GM18517 (cell line): ENCODE results near the gene FREM1.

Experiments used
- ATAC-seq: cut with Tn5 transposase; IDR thresholded peaks from one replicate; pipeline ENCODE4 v1.9.1; 2021; ENCODE audit warnings: mild to moderate bottlenecking, moderate library complexity; ENCODE audit not compliant: unreplicated experiment

Gene FREM1

DNA sequence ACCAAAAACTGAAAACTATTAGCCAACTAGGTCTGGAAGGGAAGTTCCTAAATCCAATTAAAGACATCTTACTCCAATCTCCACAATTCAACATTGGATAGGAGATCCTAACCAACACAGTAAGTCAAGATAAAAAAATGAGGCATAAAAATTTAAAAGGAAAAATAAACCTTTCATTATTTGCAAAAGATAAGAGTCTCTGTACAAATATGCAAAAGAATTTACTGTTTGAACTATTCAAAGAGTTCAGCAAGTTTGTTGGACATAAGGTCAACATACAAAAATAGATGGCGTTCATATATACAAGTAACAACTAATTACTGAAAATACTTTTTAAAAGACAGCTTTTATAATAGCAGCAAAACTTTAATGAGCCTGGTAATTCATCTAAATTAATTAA is 3.1 kb upstream of the FREM1 start:
- ATAC-seq: no peak

DNA sequence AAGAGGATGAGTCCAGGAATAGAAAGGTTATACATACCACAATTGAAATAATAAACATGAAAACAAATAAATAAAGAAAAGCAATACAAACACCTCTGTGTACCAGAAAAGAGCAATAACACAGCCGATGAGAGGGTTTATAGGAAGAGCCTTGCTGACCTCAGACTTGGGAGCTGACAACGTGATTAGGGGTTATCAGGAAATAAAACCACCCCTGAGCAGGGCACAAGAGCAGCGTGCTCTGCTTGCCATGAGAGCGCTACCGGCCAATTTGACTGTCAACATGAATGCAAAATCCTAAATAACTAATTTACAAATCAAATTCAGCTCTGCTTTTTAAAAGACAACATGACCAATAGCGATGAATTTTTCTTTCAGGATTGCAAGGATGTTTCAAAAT is 2.6 kb upstream of the FREM1 start:
- no peak for ATAC-seq

DNA sequence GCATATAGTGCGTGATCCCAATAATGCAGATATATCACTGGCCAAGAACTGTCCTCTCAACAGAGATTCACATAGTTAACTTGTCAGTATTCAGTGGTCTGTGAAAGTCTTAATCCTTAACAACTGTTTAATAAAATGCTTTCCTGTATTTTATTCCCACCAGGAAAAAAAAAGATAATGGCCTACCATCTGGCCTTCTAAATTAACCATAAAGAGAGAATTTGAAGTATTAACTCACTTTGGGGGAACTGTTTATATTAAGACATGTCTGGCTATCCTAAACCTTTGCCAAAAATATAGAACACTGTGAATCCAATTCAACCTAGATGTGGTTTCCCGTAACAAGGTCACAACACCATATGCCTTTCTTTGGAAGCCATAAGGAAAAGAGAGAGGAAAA is 818 bp upstream of the FREM1 start:
- no peak for ATAC-seq

DNA sequence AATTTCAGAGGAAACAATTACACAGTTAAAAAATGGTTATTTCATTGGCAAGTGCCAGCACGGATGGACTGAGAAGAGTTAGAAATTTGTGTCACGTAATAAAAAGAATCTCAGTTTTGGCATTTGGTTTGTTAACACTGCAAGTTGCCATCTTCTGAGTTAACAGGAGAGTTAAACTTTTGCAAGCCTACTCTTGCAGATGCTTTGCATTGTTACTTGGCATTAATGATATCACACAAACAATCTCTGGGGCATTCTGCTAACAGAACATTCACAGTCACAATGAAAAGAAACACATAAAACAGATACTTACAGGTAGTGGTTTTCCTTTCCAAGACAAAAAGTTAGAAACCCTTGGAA is 647 bp downstream of the FREM1 start:
- ATAC-seq: no peak

DNA sequence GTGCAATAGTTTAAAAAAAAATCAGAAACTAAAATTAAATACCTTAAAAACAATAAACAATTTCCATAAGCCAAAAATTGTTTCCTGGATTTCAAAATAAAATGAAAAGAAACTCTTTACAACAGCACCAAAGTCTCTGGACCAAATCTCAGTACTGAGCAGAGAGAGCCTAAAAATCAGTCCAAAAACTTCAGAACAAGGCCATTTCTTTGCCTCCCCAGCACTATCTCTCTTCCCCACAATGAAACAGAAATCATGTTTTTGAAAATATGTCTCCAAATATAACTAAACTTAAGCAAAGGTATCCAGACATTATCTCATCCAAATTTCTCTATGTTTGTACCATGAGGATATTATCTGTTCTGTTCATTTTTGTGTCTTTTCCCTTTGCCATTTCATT is 1.0 kb downstream of the FREM1 start:
- no peak for ATAC-seq

DNA sequence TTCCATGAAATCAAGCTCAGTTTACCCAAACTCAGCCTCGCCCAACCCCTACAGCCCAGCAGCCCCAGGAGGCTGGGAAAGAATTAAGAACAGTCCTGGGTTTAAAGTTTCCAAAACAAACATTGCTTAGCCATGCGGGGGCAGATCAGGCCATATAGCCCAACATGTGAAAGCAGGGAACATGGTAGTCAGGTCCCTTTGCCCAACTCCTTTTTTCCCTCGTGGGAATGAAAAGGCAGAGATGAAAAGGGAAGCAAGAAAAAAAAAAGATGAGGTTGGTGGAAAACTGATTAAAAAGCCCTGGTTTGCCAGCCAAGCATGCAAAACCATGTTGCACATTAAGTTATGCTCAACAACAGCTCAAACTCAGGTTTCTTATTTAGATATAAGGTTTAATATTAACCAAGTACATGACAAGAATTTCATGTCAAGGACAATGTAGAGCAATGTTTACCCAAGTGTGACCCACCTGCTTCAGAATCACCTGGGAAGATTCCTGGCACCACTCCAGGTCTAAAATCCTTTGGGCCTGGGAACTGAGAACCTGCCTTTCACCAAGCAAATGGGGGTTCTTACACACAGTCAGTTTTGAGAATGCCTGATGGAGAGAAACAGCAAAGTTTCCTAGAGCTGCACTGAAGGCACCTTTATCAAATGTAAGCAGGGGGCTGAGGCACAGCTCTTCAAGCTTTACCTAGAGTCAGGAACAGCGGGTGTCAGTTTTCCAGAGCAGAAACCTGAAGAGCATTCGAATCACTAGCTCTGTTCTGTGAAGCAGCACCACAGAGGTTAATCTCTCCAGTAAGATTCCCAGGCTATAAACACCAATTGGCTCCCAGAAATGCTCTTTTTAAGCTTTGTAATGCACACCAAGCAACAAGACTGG is 1.7 kb downstream of the FREM1 start:
- no peak for ATAC-seq

DNA sequence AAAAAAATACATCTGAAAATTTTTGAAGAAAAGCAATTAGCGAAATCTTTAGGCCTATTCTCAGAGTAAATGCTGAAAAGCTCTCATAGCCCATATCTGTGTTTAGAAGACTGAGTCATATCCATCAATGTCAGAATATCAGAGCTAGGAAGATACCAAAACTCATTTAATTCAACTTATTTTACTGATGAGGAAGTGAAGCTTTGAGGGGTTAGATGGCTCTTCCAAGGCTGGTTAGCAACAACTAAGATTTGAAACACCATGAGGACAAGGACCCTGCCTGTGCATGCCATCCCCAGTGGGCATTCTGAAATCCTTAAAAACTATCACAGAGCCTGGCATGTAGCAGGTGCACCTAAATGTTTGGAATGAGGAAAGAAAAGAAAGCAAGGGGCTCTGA is 2.5 kb downstream of the FREM1 start:
- ATAC-seq: no peak

DNA sequence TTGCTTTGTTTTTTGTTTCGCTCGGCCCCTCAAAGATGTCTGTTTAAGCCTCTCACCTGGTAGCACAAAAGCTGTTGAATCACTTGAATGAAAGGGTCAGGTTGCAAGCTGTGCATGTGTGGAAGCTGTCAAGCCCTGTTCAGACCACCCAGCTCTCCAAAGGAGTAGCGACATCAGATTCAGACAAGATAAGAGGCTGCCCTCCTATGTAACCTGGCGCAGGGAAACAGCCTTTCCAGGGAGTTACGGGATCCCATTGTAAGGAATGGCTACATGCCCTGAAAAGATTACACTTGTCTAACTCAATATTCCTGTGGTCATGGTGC is 2.9 kb downstream of the FREM1 start:
- ATAC-seq: no peak

DNA sequence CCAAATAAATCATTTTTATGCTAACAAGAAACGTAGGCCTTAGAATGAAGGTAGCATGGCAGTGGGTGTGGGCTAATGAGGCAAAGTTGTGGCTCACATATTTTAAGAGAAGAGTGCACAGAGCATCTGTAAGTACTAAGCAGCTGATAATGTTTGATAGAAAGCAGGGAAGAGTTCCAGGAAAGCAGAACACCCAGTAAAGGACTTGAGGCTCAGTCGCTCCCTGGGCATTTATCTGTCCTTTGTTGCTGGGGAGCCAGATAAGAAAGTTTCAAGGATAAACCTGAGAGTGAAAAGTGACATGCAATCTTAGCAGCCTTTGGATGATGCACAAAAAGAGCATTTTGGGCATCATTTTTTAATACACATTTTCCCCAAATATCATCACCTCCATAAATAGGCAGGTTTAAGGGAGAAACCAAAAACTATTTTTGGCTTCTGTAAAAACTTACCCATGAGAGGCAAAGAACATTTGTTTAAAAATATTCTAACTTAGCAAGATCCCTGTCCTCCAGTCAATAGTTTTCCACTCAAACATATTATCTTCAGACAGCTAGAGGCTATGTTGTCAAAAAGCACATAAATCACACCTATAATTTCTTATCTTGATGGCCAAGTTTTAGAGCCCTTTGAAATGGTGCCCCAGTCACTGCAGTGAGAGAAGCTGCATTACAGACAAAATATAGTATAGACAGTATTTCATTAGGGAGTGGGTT is 3.4 kb downstream of the FREM1 start:
- no peak for ATAC-seq

DNA sequence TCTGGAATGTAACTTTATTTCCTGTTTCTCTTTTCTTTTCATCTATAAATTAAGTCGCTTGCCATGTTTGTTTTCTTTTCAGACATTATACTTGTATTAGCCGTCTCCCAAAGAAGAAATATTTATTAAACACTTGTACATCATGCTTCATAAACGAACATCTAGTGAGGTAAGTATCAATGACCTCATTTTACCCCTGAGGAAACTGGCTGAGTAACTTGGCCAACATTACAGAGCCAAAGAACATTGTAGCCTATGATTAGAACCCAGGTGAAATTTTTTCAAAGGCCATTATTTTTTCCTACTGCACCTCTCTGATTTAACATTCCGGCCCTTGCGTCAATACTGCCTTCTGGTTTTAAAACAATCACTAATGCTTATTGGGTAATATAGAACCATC is 4.2 kb downstream of the FREM1 start:
- no peak for ATAC-seq

DNA sequence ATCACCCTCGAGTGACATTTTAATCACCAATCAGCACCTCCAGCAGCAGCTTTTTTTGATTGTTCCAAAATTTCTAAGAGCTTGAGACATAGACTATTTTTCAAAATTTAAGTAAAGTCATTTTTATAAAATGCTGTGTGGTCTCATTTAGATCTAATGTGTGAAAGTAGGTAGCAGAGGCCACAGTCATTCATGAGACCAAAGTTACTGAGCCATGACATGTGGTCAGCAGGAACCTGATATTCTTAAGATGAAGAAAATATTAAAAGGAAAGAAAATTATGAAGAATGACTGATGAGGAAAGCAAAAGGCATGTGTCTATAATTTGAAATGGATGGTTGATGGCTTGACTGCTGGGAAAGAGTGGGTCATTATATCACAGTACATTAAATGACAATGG is 7.2 kb downstream of the FREM1 start:
- ATAC-seq: no peak

DNA sequence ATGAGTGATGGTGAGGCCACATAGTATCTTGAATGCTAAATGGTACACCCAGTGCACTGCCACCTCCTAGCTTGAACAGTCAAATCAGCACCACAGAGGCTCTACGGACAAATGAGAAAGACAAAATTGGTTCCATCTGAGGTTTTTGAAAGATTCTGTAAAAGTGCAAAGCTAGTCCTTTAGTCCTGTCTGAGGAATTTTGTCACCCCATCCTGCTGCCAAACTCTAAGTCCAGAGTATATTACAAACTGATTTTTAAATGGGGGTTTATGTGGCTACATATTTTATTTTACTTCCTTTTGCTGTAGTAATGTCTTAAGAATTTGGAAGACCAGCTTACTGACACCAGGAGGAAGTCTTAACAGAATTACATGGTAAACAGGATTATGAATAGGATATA is 7.7 kb downstream of the FREM1 start:
- no peak for ATAC-seq

DNA sequence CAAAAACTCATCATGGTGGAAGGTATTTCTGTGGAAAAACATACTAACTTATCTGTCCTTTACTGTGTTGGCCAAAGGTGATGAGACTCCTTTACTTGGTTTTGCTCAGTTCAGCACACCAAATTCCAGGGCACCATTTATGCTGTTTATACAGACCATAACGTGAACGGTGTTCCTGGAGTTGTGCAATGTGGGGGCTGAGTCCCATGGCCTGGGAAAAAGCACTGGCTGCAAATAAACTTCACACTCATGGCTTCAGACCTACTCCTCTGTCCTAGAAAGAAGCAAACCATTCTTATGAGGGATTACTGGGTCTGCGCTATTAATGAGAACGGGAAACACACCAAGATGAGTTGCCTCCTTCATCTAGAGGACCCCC is 10.4 kb downstream of the FREM1 start:
- ATAC-seq: no peak

DNA sequence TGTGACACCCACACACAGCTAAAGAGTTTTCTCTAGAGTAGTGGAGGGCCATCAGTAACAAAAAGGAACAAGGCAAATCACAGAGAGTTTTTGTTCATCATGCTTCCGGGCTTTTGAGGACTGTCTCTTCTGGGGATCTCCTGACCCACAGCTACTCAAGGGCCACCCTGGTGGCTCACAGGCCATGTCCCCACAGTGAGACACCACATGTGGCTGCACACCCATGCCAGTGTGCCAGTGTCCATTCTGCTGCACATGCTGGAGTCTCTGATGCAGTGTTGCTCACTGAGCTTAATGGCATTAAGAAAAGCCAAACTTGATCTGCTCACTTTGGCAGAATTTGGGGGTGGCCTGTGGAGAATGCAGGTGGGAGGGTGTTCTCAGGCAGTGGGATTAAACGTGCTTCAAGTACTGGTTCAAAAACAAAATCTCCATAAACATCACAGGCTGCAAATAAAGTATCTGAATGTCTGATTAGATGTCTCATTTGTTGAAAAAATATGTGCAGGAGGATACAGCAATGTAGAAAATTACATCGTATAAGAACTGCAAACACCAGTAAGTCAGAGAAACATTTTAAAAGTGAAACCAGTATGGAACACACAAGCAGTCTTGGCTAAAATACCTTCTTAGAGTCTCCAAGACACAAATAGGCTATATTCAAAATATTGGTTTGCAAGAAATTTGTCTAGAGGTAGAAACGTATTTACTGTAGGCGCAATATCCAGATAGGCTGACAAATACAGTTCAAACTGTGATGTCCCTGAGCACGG is 11.0 kb downstream of the FREM1 start:
- ATAC-seq: no peak

DNA sequence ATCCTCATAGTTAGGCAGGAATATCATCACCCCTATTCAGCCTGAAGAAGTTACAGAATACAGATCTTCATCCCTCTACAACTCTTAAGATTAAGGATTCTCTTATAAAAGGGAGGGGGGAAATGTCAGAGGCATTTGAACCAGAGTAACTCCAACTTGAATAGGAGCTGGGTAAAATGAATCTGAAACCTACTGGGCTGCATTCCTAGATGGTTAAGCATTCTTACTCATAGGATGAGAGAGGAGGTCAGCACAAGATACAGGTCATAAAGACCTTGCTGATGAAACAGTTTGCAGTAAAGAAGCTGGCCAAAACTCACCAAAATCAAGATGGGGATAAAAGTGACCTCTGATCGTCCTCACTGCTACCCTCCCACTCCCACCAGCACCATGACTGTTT is 14.4 kb downstream of the FREM1 start:
- no peak for ATAC-seq

DNA sequence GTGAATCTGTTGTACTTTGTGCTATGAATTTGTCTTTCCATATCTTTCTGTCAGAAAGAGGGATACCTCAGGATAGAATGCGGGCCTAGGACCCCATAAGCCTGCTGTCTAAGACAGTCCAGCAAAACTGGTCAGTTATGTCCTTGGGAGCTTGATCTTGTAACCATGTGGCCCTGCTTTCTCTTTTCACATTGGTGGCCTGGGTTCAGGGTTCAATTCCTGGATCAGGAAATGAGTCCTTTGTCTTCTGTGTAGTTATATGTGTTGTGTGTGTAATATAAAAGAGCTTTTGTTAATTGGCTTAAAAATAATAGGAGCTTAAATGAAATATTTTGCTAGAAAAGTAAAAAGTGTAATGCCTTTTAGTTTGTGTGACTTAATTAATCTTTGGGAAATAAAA is 16.9 kb downstream of the FREM1 start:
- no peak for ATAC-seq

DNA sequence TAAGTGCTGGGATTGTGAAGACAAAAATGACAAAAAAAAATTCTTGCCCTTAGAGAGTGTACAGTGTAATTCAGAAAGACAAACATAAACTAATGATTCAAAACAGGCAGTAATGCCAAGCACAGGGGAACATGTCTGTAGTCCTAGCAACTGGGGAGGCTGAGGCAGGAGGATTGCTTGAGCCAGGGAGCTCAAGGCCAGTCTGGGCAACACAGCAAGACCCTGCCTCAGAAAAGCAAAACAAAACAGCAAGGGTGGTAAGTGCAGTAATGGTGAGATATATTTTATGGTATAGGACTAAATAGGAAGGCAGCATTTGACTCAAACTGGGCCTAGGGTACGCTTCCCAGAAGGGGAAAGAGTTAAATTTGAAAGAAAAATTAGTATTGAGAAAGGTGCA is 18.9 kb downstream of the FREM1 start:
- ATAC-seq: no peak

DNA sequence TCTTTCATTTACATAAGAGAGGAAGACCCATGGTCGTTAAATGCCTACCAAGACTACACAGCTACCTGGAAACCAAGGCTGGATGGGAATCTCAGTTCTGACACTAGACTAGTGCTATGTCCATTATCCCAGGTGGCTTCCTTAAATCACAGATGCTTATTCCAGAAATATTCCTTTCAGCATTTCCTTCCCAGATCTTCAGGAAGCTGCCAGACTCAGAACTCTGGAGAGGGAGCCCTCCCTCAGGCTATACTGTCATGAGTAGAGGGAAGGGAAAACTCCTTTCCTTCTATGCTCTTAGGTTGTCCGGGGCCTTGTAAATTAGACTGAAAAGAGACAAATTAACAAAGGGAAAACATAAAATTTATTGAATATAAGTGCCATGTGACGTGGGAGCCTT is 20.8 kb downstream of the FREM1 start:
- ATAC-seq: no peak

DNA sequence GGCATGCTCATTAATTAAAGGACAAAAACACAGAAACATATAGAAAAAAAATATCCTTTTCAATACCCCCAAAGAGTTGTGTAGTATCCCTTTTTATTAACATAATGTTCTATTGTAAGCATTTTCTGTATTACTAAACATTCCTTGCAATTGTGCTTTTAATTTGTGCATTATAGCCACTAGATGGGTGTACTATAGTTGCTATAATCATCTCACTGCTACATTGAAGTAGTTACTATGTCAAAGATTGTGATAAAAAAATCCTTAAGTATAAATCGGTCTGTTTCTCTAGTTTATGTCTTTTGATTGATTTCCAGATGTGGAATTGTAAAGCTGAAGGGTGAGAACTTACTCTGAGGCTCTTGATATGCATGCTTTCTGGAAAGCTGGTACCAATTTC is 21.4 kb downstream of the FREM1 start:
- ATAC-seq: no peak

DNA sequence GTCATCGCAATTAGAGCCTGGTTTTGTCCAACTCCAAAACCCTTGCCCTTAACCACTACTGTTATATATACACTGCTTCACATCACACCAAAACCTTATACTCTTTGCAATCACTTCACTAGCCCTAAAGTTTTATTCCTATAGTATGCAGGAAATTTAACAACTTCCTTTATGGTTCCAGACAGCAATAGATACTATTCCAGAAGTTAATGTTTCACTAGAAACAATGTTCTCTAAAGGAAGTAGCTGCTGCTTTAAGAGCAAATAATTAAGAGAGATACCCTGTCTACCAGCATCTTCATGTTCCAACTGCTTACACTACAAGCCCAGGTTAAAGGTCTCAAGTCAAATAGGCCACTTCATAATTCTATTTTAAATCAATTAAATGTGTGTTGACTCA is 22.0 kb downstream of the FREM1 start:
- ATAC-seq: no peak

DNA sequence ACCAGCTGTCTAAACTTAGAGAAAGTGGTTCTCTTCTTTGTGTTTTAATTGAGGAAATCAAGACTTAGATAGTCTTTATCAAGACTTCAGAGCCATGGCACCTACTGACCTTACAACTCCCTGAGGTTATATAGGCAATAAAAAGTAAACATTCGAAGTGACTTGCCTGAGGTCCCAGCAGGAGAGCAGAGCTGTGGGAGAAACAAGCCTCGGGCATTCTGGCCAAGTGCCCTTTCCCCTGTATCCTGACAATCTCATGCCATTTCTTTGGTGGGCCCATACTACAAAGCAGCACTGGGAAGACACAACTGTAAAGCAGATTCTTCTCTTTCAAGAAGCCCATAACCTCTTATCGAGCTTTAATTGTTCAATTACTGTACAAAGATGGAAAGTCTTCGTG is 23.1 kb downstream of the FREM1 start:
- ATAC-seq: no peak

DNA sequence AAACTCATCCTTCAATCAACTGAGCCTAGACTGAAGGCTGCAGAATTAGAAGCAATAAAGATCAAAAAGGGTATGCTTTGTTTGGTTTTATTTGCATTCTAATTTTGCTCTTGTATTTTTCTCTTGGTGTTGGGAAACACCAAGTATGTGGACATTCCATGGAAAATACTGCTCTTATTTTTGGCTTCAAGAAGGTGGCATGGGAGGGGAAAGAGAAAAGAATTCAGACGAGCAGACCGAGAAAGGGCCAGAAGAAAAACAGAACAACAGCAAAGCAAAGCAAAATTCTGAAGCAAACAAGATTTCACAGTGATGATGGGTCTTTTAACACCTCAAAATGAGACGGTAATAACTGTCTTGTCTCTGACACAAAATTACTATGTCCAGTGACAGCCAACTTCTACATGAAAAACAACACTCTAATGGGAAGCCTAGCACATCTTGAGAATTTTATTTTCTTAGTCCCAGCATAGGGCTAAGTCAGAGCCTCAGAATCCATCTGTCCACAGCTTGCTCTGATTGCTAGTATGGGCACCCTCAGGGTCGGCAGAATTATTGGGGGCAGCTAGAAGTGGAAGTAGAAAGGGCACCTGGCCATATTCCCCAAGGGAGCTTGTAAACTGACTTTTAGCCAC is 26.8 kb downstream of the FREM1 start:
- ATAC-seq: no peak
